NB4 (cell line): ENCODE results near the gene WDR37.

Source experiments
- MYC ChIP-seq: IDR thresholded peaks from 2 replicates; pipeline ENCODE4 v1.6.1; 2011; ENCODE audit warnings: low read depth, low read length
- POLR2A ChIP-seq: IDR thresholded peaks from 2 replicates; pipeline ENCODE4 v1.6.1; 2011; ENCODE audit warnings: mild to moderate bottlenecking; ENCODE audit not compliant: insufficient read length; ENCODE audit errors: extremely low read depth
- TF ChIP-seq, protein P1 (sequence below): IDR thresholded peaks from one replicate; pipeline ENCODE4 v1.5.1; 2012; ENCODE audit warnings: low read depth, low read length
- TF ChIP-seq, protein P2 (sequence below): IDR thresholded peaks from 2 replicates; pipeline ENCODE4 v1.6.1; 2011; ENCODE audit warnings: low read depth, low read length

- TF ChIP-seq, protein P1, sequence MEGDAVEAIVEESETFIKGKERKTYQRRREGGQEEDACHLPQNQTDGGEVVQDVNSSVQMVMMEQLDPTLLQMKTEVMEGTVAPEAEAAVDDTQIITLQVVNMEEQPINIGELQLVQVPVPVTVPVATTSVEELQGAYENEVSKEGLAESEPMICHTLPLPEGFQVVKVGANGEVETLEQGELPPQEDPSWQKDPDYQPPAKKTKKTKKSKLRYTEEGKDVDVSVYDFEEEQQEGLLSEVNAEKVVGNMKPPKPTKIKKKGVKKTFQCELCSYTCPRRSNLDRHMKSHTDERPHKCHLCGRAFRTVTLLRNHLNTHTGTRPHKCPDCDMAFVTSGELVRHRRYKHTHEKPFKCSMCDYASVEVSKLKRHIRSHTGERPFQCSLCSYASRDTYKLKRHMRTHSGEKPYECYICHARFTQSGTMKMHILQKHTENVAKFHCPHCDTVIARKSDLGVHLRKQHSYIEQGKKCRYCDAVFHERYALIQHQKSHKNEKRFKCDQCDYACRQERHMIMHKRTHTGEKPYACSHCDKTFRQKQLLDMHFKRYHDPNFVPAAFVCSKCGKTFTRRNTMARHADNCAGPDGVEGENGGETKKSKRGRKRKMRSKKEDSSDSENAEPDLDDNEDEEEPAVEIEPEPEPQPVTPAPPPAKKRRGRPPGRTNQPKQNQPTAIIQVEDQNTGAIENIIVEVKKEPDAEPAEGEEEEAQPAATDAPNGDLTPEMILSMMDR, result no peak
- TF ChIP-seq POLR2A (no peak), MYC (no peak)
- TF ChIP-seq, protein P2, sequence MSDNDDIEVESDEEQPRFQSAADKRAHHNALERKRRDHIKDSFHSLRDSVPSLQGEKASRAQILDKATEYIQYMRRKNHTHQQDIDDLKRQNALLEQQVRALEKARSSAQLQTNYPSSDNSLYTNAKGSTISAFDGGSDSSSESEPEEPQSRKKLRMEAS, result no peak
Measured at GRCh38 chr10:1035201-1035600, 21.0 kb upstream of the WDR37 start.
